HG03521 (cell line): ENCODE measurements around the gene SEC31B.

Experiments used
- ATAC-seq: cut with Tn5 transposase; IDR thresholded peaks from one replicate; pipeline ENCODE4 v1.9.1; 2021; ENCODE audit warnings: mild to moderate bottlenecking, moderate library complexity; ENCODE audit not compliant: unreplicated experiment

The SEC31B gene

GRCh38 chr10:100498059-100498458 lies 21.6 kb downstream of the SEC31B start:
- no peak for ATAC-seq

GRCh38 chr10:100496567-100496966 lies 23.1 kb downstream of the SEC31B start:
- no peak for ATAC-seq

GRCh38 chr10:100490531-100490930 lies 29.1 kb downstream of the SEC31B start:
- no peak for ATAC-seq

- no peak for ATAC-seq
These were observed 30.3 kb downstream of the SEC31B start for GRCh38 chr10:100489396-100489795.

GRCh38 chr10:100487529-100487928 lies 32.1 kb downstream of the SEC31B start:
- no peak for ATAC-seq

- ATAC-seq, result no peak
These were observed 33.7 kb downstream of the SEC31B start for GRCh38 chr10:100485801-100486495.

GRCh38 chr10:100485366-100485765 lies 34.3 kb downstream of the SEC31B start:
- ATAC-seq, result no peak

- no peak for ATAC-seq
These were observed 35.6 kb downstream of the SEC31B start for GRCh38 chr10:100483876-100484666.

GRCh38 chr10:100482834-100483185 lies 36.9 kb downstream of the SEC31B start:
- no peak for ATAC-seq

GRCh38 chr10:100482181-100482833 lies 37.4 kb downstream of the SEC31B start:
- no peak for ATAC-seq

GRCh38 chr10:100481462-100482081 lies 38.1 kb downstream of the SEC31B start:
- ATAC-seq, result peak; percentile 96

- ATAC-seq, result no peak
These were observed 39.7 kb downstream of the SEC31B start for GRCh38 chr10:100480002-100480401.

GRCh38 chr10:100479037-100479436 lies 40.6 kb downstream of the SEC31B start:
- no peak for ATAC-seq

- ATAC-seq, result no peak
These were observed 41.7 kb downstream of the SEC31B start for GRCh38 chr10:100477970-100478369.

- ATAC-seq, result no peak
These were observed 49.3 kb downstream of the SEC31B start for GRCh38 chr10:100470367-100470766.

- ATAC-seq, result no peak
These were observed 49.9 kb downstream of the SEC31B start for GRCh38 chr10:100469756-100470155.

GRCh38 chr10:100468978-100469377 lies 50.7 kb downstream of the SEC31B start:
- no peak for ATAC-seq

- no peak for ATAC-seq
These were observed 51.3 kb downstream of the SEC31B start for GRCh38 chr10:100468322-100468721.

GRCh38 chr10:100462709-100463108 lies 57.0 kb downstream of the SEC31B start, which contains the start of gene WNT8B:
TSS of gene WNT8B (plus strand) at chr10:100463009. CDS start at chr10:100463169, 160 bp downstream.
- no peak for ATAC-seq

GRCh38 chr10:100448951-100449350 lies 70.7 kb downstream of the SEC31B start:
- ATAC-seq, result no peak

GRCh38 chr10:100447663-100448062 lies 72.0 kb downstream of the SEC31B start:
- ATAC-seq, result no peak
